Right lobe of liver (tissue), 4 donors: Measurements from ENCODE around the gene ADAMTSL5.

Experiments used
- CTCF ChIP-seq, 4 donors: fragments of 200-600 bp in 3 of 4; fragments of 450-650 bp in 1 of 4; IDR thresholded peaks; one replicate each; pipeline versions ENCODE4 v1.5.1 to v1.8.0; 2016 to 2022; ENCODE audit warnings: antibody characterized with exemption in 4 of 4, mild to moderate bottlenecking in 2 of 4
- POLR2A ChIP-seq: fragments of 450-650 bp; IDR thresholded peaks from one replicate; pipeline ENCODE4 v1.6.1; 2017; ENCODE audit warnings: antibody characterized with exemption, mild to moderate bottlenecking
- donor health status: DM: no; HTN: no; CAD: no.
- donor health status: DM: no; HTN: no; CAD: no.
- donor health status: DM: no; HTN: yes; CAD: no.

DNA sequence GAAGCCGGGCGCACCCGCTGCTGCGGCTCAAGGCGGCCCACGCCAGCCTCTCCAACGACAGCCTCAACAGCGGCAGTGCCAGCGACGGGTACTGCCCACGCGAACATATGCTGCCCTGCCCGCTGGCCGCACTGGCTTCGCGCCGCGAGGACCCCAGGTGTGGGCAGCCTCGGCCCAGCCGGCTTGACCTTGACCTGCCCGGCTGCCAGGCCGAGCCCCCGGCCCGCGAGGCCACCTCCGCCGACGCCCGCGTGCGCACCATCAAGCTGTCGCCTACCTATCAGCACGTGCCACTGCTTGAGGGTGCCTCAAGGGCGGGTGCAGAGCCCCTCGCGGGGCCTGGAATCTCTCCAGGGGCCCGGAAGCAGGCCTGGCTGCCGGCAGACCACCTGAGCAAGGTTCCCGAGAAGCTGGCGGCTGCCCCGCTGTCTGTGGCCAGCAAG is 46.8 kb downstream of the ADAMTSL5 start:
- TF ChIP-seq CTCF (IDR thresholded peaks at IDR 0.05) (no peak), POLR2A (no peak)
